ENCODE results near the gene DPF1. TPM values are rescaled to one million over a fixed set of nuclear protein-coding genes. Genes with fewer than 3 reads are reported as not detected.

The DPF1 gene
- total and polyA plus RNA-seq, 10 of the 15 experiments (the other 5 are each of a cell fraction or from before 2014, with no cell fraction given): 0.11 to 4.3 (median 2.4) TPM

GRCh38 chr19:38224014-38224862 lies at the start of gene DPF1 (continued):
- TF ChIP-seq E2F8 (IDR thresholded peaks at IDR 0.05; ENCODE audit: low read depth, partially characterized antibody) (no peak), CBFB (IDR thresholded peaks at IDR 0.05; ENCODE audit: low read depth) (no peak), EP300 (IDR thresholded peaks at IDR 0.05; ENCODE audit: borderline replicate concordance in 1 of 2, control insufficient read depth in 1 of 2, low read depth in 2 of 2, low read length in 2 of 2) (0 out of 4 replicates have a peak, but pooled peaks of 1 of the 2 experiments have one; percentile 26), FOXK2 (IDR thresholded peaks at IDR 0.05) (no peak; the same call in 1 of the 2 replicates), SMARCA5 (IDR thresholded peaks at IDR 0.05) (no peak), GABPA (IDR thresholded peaks at IDR 0.05; ENCODE audit: low read depth) (no peak), NBN (IDR thresholded peaks at IDR 0.05) (peak; percentile 90), SUZ12 (IDR thresholded peaks at IDR 0.05; ENCODE audit: unreplicated experiment) (no peak), BCL11A (IDR thresholded peaks at IDR 0.05; ENCODE audit: low read depth, low read length) (peak; percentile 29; the same call in 1 of the 2 replicates), ATF2 (IDR thresholded peaks at IDR 0.05; ENCODE audit: low read length) (no peak), USF1 (IDR thresholded peaks at IDR 0.05; ENCODE audit: borderline replicate concordance, extremely low read length, insufficient read depth, low read depth, low read length) (peak; percentile 65), RFX5 (IDR thresholded peaks at IDR 0.05; ENCODE audit: low read depth, low read length) (no peak), STAT3 (IDR thresholded peaks at IDR 0.05; ENCODE audit: low read depth, low read length) (no peak), NFIC (IDR thresholded peaks at IDR 0.05; ENCODE audit: low read depth, low read length) (no peak), CREB1 (IDR thresholded peaks at IDR 0.05; ENCODE audit: low read depth) (peak; percentile 77), KLF5 (IDR thresholded peaks at IDR 0.05; ENCODE audit: partially characterized antibody) (no peak), ZBTB40 (IDR thresholded peaks at IDR 0.05; ENCODE audit: borderline replicate concordance) (no peak), TAF1 (IDR thresholded peaks at IDR 0.05; ENCODE audit: borderline replicate concordance, low read depth, low read length) (no peak), NR2F1 (conservative IDR thresholded peaks at IDR 0.05) (0 out of 2 replicates have a peak, but pooled peaks have one; percentile 39)
